GM21515 (cell line): ENCODE data around the gene LRR1.
"Not testable (repeated sequence)": the region's sequence is repeated elsewhere in the genome, so short reads cannot be mapped to it uniquely, and the experiment has no call there.

Experiments used
- ATAC-seq: cut with Tn5 transposase; IDR thresholded peaks from one replicate; pipeline ENCODE4 v1.9.1; 2021; ENCODE audit not compliant: unreplicated experiment

LRR1 gene

DNA sequence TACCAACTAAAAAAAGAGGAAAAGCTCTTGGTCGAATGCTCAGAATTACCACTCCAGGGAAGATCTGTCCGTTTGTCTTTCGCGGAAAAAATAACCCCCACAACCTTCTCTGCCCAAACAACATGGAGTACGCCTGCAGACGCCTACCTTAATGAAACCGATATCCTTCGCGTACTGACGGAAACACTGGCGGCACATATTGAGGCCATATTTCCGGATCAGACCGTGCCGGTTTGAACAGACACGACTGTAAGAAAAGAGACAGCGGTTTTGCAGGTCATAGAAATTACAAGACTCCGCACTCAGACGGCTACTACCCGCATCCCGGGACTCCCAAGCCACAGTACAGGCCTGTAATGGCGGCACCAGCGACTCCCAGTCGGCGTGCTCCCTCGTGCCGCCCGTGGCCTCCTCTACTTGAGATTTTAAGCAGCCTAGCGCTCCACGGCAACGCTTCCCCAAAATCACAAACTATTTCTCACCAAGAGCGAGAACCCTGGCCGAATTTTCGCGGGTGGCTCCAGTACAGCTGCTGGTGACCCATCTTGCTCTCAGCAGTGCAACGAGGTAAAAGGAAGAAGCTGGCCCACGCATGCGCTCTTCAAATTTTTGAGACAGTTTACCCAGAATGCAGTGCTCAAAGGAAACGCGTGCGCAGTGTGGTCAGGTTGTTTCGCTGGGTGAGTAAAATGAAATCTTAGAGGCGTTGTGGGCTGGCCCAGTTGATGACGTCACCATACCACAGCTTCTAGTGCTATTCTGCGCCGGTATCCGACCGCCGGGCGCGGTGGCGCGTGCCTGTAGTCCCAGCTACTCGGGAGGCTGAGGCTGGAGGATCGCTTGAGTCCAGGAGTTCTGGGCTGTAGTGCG, 12.7 kb upstream of the LRR1 start, which contains the start of gene RPS29:
TSS of gene RPS29 (minus strand) at position 578 of the 870 bp plus-strand sequence. CDS start at position 544, 34 bp downstream.
- peak; percentile 88 for ATAC-seq

DNA sequence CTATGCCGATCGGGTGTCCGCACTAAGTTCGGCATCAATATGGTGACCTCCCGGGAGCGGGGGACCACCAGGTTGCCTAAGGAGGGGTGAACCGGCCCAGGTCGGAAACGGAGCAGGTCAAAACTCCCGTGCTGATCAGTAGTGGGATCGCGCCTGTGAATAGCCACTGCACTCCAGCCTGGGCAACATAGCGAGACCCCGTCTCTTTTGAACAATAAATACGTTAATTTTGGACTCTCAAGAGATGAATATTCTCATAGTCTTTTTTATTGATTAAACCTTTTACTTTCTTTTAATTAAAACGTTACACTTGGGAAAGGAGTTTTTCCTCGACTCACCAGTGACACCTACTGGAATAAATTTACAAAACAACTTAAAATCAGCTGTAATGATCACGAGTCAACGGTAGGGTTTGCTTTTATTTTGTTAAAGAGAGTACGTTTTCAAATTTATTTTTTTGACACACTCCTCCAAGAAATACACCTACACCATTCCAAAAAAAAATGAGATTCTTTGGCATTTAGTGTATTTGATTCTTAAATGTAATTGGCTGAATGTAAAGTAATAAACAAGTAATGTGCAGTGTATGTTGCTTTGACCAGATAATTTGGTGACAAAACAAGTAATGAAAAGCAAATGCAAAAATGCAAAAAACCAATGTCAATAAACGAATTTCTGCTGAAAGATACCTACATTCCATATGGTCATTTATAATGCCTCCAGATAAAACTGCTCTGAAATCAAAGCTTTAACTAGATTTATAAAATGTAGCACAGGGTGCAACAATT, 11.9 kb upstream of the LRR1 start:
- ATAC-seq: peak; percentile 37

- no peak for ATAC-seq
Measured at GRCh38 chr14:49589387-49589786, 9.4 kb upstream of the LRR1 start.

- no peak for ATAC-seq
Measured at GRCh38 chr14:49593016-49593415, 5.7 kb upstream of the LRR1 start.

DNA sequence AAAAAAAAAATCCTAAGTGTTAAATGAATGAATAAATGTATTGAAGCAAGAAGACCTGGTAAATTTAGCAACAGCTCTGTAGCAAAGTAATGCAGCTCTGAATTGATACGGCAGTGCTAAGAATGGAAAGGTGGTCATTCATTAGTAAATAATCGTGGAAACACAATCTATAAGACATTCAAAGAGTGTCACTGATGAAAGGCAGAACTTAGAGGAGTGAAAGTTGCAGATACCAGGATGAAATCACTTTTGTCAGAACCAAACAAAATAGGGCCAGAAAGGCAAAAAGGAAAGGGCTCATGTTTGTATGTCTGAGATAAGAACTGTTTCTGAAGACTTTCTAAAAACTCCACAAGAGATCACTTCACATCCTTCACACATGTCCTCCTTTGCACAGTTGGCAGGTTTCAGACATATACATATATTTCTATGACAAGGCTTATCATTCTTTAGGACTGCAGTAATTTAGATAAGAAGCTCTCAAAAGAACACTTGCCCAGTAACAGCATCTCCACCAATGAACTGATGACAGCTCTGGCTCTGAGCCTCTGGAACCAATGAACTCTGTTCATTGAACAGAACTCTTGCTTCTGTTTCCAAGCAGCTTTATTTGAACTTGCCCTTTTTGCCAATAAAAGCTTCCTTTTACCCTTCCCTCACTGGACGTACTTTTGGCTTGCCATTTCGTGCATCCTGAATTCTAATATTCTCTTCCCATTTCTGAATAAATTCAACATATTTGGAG, 4.2 kb upstream of the LRR1 start:
- no peak for ATAC-seq

DNA sequence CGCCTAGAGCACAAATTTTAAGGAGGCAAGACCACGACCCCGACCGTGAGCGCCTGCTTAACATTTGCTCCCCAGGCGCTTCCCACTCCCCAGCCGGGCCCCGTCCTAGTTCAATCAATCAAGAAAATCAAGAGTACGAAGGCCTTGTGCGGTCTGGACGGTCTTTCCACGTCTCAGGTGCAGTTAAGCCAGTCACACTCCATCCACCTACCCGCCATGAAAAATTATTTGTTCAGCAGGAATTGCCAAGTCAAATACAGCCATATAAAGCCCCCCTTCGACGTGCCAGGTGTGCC, 603 bp upstream of the LRR1 start:
- ATAC-seq: no peak

- ATAC-seq: no peak
Measured at GRCh38 chr14:49607583-49607982, 8.8 kb downstream of the LRR1 start.

- ATAC-seq: no peak
Measured at GRCh38 chr14:49612251-49612650, 13.5 kb downstream of the LRR1 start.

DNA sequence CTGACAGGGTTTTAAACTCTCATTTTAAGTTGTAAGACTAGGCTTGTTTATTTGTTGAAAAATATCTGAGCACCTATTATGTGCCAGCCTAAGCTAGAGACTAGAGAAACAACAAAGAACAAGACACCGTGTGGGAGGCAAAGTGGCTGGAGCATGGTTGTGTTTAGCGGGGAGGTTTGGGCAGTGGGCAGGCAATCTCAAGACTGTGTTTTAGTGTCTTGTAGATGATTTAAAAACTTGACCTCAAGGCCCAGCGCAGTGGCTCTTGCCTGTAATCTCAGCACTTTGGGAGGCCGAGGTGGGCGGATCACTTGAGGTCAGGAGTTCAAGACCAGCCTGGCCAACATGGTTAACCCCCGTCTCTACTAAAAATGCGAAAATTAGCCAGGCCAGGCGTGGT, 13.9 kb downstream of the LRR1 start:
- no peak for ATAC-seq

DNA sequence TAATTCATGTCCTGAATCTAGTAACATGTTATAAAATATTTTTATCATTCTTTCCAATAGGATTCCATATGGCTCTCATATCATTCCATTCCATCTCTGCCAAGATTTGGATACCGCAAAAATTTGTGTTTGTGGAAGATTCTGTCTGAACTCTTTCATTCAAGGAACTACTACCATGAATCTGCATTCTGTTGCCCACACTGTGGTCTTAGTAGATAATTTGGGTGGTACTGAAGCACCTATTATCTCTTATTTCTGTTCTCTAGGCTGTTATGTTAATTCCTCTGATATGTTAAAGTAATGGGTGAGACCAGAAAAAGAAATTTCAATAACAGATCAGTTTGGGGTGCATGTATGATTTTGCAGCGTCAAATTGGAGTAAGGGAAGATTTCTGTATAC, 15.5 kb downstream of the LRR1 start:
- ATAC-seq: no peak

DNA sequence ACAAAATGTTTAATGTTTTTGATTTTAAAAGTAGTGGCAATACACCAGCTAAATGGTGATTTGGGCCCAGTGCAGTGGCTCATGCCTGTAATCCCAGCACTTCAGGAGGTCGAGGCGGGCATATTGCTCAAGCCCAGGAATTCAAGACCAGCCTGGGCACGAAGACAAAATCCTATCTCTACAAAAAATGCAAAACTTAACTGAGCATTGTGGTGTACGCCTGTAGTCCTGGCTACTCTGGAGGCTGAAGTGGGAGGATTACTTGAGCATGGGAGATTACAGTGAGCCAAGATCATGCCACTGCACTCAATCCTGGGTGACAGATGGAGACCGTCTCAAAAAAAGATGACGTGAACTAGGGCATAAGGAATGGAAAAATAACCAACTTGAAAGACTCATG, 17.0 kb downstream of the LRR1 start:
- no peak for ATAC-seq

- ATAC-seq: no peak
Measured at GRCh38 chr14:49617852-49618519, 19.2 kb downstream of the LRR1 start.

- ATAC-seq: not testable (repeated sequence)
Measured at GRCh38 chr14:49619273-49619672, 20.5 kb downstream of the LRR1 start.

DNA sequence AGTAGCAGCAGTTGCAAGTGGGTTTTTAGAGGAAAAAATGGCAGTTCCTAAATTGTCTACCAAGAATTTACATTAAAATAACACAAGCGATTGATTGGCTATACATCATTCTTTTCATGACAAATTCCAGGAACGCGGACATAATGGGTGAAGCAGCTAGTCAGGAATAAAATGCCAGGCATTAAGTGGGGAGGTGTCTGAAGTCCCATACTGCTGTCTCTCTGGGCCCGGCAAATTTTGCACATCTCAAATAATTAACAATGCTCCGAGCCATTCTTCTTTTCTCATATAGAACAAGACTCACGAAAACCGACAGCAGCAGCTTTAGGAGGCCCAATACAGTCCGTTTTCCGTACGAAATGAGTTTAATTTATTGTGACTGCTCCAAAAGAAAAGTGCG, 21.0 kb downstream of the LRR1 start:
- no peak for ATAC-seq

- peak; percentile 89 for ATAC-seq
Measured at GRCh38 chr14:49620182-49621113, 21.7 kb downstream of the LRR1 start, which contains the start of the genes MGAT2 and RPL36AL. Gene MGAT2, plus strand, starts transcription at chr14:49620799. Its CDS starts 470 bp downstream, at chr14:49621269. Gene RPL36AL, minus strand, starts transcription at chr14:49620626. Its CDS starts 1,522 bp downstream, at chr14:49619104.

DNA sequence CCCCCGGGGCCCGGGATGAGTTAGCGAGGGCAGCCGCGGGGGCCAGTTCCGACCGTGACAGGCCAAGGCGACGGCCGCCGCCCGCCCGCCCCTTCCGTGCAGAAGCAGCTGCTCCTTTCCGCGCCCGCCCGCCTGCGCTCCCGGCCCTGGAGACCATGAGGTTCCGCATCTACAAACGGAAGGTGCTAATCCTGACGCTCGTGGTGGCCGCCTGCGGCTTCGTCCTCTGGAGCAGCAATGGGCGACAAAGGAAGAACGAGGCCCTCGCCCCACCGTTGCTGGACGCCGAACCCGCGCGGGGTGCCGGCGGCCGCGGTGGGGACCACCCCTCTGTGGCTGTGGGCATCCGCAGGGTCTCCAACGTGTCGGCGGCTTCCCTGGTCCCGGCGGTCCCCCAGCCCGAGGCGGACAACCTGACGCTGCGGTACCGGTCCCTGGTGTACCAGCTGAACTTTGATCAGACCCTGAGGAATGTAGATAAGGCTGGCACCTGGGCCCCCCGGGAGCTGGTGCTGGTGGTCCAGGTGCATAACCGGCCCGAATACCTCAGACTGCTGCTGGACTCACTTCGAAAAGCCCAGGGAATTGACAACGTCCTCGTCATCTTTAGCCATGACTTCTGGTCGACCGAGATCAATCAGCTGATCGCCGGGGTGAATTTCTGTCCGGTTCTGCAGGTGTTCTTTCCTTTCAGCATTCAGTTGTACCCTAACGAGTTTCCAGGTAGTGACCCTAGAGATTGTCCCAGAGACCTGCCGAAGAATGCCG, 22.6 kb downstream of the LRR1 start:
- ATAC-seq: peak; percentile 30

DNA sequence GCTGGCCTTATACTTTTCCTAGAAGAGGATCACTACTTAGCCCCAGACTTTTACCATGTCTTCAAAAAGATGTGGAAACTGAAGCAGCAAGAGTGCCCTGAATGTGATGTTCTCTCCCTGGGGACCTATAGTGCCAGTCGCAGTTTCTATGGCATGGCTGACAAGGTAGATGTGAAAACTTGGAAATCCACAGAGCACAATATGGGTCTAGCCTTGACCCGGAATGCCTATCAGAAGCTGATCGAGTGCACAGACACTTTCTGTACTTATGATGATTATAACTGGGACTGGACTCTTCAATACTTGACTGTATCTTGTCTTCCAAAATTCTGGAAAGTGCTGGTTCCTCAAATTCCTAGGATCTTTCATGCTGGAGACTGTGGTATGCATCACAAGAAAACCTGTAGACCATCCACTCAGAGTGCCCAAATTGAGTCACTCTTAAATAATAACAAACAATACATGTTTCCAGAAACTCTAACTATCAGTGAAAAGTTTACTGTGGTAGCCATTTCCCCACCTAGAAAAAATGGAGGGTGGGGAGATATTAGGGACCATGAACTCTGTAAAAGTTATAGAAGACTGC, 23.4 kb downstream of the LRR1 start:
- ATAC-seq: no peak

- no peak for ATAC-seq
Measured at GRCh38 chr14:49623387-49623786, 24.6 kb downstream of the LRR1 start.
